HepG2 (cell line): Measurements from ENCODE around the gene SLC25A18. TPM values are rescaled to one million over a fixed set of nuclear protein-coding genes. Genes with fewer than 3 reads are reported as not detected.

Experiments used
- CENPT ChIP-seq: sonication (generic); formaldehyde crosslinking; IDR thresholded peaks from 2 replicates; pipeline ENCODE4 v1.8.0; 2022; ENCODE audit warnings: low read depth, mild to moderate bottlenecking, moderate library complexity, missing genetic modification reagents
- DR1 ChIP-seq: sonication (generic); formaldehyde crosslinking; IDR thresholded peaks from 2 replicates; pipeline ENCODE4 v1.8.0; 2021; ENCODE audit warnings: mild to moderate bottlenecking, missing genetic modification reagents, inconsistent platforms
- EED ChIP-seq: sonication (generic); formaldehyde crosslinking; IDR thresholded peaks from 2 replicates; pipeline ENCODE4 v1.5.0; 2020; ENCODE audit warnings: mild to moderate bottlenecking, missing genetic modification reagents
- MAFG ChIP-seq: sonication (generic); formaldehyde crosslinking; IDR thresholded peaks from 2 replicates; pipeline ENCODE4 v1.5.1; 2020; ENCODE audit warnings: mild to moderate bottlenecking, missing genetic modification reagents
- TCF7L2 ChIP-seq: IDR thresholded peaks from 2 replicates; pipeline ENCODE4 v1.6.1; 2011; ENCODE audit warnings: mild to moderate bottlenecking, low read depth, low read length, moderate library complexity
- ZFP90 ChIP-seq: sonication (generic); formaldehyde crosslinking; IDR thresholded peaks from 2 replicates; pipeline ENCODE4 v1.8.0; 2022; ENCODE audit warnings: missing genetic modification reagents, mild to moderate bottlenecking, inconsistent platforms, borderline replicate concordance
- ZNF251 ChIP-seq: sonication (generic); formaldehyde crosslinking; IDR thresholded peaks from 2 replicates; pipeline ENCODE4 v1.9.0; 2021; ENCODE audit warnings: mild to moderate bottlenecking, missing genetic modification reagents
- ZNF33B ChIP-seq: sonication (generic); formaldehyde crosslinking; IDR thresholded peaks from 2 replicates; pipeline ENCODE4 v1.5.1; 2020; ENCODE audit warnings: mild to moderate bottlenecking, missing genetic modification reagents
- polyA plus RNA-seq, 8 experiments: library from polyadenylated mRNA; depleted of rRNA in 3 of 8; stranded (reverse) in 7 of 8; unstranded in 1 of 8; fragments of >200 nt; fragmentation: Illumina TruSeq in 4 of 8; extraction: Trizol in 4 of 8; gene quantifications; 2 replicates each; pipeline versions ENCODE4 v1.2.1 to v1.2.3, GENCODE V29; 2011 to 2016; ENCODE audit warnings: low read depth in 4 of 8, missing spikeins in 1 of 8, mixed read lengths in 1 of 8; ENCODE audit not compliant: insufficient read depth in 1 of 8
- total RNA-seq, 5 experiments: library from RNA; depleted of rRNA; stranded (reverse); fragments of >200 nt; fragmentation: Illumina TruSeq; extraction: Trizol; gene quantifications; 2 replicates each; pipeline ENCODE4 v1.2.3, GENCODE V29; 2016; ENCODE audit warnings: low read depth in 1 of 5
- TF ChIP-seq, protein P1 (sequence below): sonication (generic); formaldehyde crosslinking; IDR thresholded peaks from 2 replicates; pipeline ENCODE4 v1.4.0; 2020; ENCODE audit warnings: low read depth, missing genetic modification reagents
- TF ChIP-seq, protein P2 (sequence below): sonication (generic); formaldehyde crosslinking; IDR thresholded peaks from 2 replicates; pipeline ENCODE4 v1.5.1; 2020; ENCODE audit warnings: mild to moderate bottlenecking, moderate library complexity, missing genetic modification reagents
- TF ChIP-seq, protein P3 (sequence below): sonication (generic); formaldehyde crosslinking; IDR thresholded peaks from 2 replicates; pipeline ENCODE4 v1.4.0; 2020; ENCODE audit warnings: missing genetic modification reagents
- TF ChIP-seq, protein P4 (sequence below): sonication (generic); formaldehyde crosslinking; IDR thresholded peaks from 2 replicates; pipeline ENCODE4 v1.4.0; 2020; ENCODE audit warnings: missing genetic modification reagents
- TF ChIP-seq, protein P5 (sequence below): sonication (generic); formaldehyde crosslinking; IDR thresholded peaks from 2 replicates; pipeline ENCODE4 v1.4.0; 2020; ENCODE audit warnings: mild to moderate bottlenecking, missing genetic modification reagents

Gene SLC25A18
- total and polyA plus RNA-seq, 2 of the 13 experiments (the other 11 are each of a cell fraction or from before 2014, with no cell fraction given): 0.28 to 0.75 TPM

DNA sequence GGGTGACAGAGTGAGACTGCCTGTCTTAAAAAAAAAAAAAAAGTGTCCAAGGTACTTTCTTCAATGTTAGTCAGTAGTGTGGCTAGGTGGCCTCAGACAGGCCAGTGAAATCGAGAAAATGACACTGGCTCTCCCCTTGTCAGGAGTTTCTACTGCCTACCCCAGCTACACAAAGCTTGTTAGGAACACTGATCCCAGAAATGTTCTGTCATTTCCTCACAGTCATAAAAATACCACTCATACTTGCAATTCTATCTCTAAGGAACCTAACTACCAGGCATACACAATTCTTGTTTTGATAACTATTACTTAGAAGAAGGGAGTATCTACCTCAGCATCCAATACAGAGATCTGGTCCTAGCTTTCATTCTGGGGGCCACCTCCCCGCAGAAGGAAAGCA lies 33.9 kb downstream of the SLC25A18 start (continued):
- TF ChIP-seq, protein P1, sequence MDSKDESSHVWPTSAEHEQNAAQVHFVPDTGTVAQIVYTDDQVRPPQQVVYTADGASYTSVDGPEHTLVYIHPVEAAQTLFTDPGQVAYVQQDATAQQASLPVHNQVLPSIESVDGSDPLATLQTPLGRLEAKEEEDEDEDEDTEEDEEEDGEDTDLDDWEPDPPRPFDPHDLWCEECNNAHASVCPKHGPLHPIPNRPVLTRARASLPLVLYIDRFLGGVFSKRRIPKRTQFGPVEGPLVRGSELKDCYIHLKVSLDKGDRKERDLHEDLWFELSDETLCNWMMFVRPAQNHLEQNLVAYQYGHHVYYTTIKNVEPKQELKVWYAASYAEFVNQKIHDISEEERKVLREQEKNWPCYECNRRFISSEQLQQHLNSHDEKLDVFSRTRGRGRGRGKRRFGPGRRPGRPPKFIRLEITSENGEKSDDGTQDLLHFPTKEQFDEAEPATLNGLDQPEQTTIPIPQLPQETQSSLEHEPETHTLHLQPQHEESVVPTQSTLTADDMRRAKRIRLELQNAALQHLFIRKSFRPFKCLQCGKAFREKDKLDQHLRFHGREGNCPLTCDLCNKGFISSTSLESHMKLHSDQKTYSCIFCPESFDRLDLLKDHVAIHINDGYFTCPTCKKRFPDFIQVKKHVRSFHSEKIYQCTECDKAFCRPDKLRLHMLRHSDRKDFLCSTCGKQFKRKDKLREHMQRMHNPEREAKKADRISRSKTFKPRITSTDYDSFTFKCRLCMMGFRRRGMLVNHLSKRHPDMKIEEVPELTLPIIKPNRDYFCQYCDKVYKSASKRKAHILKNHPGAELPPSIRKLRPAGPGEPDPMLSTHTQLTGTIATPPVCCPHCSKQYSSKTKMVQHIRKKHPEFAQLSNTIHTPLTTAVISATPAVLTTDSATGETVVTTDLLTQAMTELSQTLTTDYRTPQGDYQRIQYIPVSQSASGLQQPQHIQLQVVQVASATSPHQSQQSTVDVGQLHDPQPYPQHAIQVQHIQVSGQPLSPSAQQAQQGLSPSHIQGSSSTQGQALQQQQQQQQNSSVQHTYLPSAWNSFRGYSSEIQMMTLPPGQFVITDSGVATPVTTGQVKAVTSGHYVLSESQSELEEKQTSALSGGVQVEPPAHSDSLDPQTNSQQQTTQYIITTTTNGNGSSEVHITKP: no peak
- TF ChIP-seq TCF7L2: no peak
- TF ChIP-seq, protein P2, sequence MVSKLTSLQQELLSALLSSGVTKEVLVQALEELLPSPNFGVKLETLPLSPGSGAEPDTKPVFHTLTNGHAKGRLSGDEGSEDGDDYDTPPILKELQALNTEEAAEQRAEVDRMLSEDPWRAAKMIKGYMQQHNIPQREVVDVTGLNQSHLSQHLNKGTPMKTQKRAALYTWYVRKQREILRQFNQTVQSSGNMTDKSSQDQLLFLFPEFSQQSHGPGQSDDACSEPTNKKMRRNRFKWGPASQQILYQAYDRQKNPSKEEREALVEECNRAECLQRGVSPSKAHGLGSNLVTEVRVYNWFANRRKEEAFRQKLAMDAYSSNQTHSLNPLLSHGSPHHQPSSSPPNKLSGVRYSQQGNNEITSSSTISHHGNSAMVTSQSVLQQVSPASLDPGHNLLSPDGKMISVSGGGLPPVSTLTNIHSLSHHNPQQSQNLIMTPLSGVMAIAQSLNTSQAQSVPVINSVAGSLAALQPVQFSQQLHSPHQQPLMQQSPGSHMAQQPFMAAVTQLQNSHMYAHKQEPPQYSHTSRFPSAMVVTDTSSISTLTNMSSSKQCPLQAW (CRISPR knock-in tag): no peak
- TF ChIP-seq, protein P3, sequence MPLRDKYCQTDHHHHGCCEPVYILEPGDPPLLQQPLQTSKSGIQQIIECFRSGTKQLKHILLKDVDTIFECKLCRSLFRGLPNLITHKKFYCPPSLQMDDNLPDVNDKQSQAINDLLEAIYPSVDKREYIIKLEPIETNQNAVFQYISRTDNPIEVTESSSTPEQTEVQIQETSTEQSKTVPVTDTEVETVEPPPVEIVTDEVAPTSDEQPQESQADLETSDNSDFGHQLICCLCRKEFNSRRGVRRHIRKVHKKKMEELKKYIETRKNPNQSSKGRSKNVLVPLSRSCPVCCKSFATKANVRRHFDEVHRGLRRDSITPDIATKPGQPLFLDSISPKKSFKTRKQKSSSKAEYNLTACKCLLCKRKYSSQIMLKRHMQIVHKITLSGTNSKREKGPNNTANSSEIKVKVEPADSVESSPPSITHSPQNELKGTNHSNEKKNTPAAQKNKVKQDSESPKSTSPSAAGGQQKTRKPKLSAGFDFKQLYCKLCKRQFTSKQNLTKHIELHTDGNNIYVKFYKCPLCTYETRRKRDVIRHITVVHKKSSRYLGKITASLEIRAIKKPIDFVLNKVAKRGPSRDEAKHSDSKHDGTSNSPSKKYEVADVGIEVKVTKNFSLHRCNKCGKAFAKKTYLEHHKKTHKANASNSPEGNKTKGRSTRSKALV (CRISPR knock-in tag): no peak
- TF ChIP-seq ZNF251 (CRISPR knock-in tag): no peak
- TF ChIP-seq DR1 (CRISPR knock-in tag): no peak
- TF ChIP-seq ZNF33B (CRISPR knock-in tag): no peak
- TF ChIP-seq, protein P4, sequence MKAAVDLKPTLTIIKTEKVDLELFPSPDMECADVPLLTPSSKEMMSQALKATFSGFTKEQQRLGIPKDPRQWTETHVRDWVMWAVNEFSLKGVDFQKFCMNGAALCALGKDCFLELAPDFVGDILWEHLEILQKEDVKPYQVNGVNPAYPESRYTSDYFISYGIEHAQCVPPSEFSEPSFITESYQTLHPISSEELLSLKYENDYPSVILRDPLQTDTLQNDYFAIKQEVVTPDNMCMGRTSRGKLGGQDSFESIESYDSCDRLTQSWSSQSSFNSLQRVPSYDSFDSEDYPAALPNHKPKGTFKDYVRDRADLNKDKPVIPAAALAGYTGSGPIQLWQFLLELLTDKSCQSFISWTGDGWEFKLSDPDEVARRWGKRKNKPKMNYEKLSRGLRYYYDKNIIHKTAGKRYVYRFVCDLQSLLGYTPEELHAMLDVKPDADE (CRISPR knock-in tag): no peak
- TF ChIP-seq EED (CRISPR knock-in tag): no peak
- no peak for TF ChIP-seq MAFG
- TF ChIP-seq CENPT (CRISPR knock-in tag): no peak
- TF ChIP-seq ZFP90 (CRISPR knock-in tag): no peak
- TF ChIP-seq, protein P5, sequence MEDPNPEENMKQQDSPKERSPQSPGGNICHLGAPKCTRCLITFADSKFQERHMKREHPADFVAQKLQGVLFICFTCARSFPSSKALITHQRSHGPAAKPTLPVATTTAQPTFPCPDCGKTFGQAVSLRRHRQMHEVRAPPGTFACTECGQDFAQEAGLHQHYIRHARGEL (CRISPR knock-in tag): no peak
